ENCODE data around the gene LARGE2.

GRCh38 chr11:45931739-45932138, 9.3 kb downstream of the LARGE2 start:
- TF ChIP-seq CTCF (IDR thresholded peaks at IDR 0.05; ENCODE audit: low read depth, low read length, poor library complexity, severe bottlenecking), result no peak
- no peak for TF ChIP-seq EZH2phosphoT487 (IDR thresholded peaks at IDR 0.05; ENCODE audit: borderline replicate concordance, low read length)

All from DOHH2 (cell line).